Measurements from ENCODE around the gene TPH1.

TPH1 gene

GRCh38 chr11:18046116-18046777 is at the start of gene TPH1:
Gene TPH1, minus strand, starts transcription at chr11:18046269. Its CDS starts 5,507 bp downstream, at chr11:18040762.
- DNase-seq = peak; percentile 45

GRCh38 chr11:18093959-18094358 is 47.9 kb upstream of the TPH1 start:
- DNase-seq = no peak

GRCh38 chr11:18091731-18092130 is 45.7 kb upstream of the TPH1 start:
- DNase-seq = no peak

GRCh38 chr11:18088966-18089365 is 42.9 kb upstream of the TPH1 start:
- no peak for DNase-seq

- no peak for DNase-seq
Measured at GRCh38 chr11:18088366-18088765, 42.3 kb upstream of the TPH1 start.

- DNase-seq = no peak
Measured at GRCh38 chr11:18081551-18081950, 35.5 kb upstream of the TPH1 start.

- no peak for DNase-seq
Measured at GRCh38 chr11:18080451-18080850, 34.4 kb upstream of the TPH1 start.

- no peak for DNase-seq
Measured at GRCh38 chr11:18078909-18079308, 32.8 kb upstream of the TPH1 start.

GRCh38 chr11:18075444-18075843 is 29.4 kb upstream of the TPH1 start:
- DNase-seq = no peak

GRCh38 chr11:18071098-18071705 is 25.1 kb upstream of the TPH1 start:
- no peak for DNase-seq

- DNase-seq = no peak
Measured at GRCh38 chr11:18067372-18067771, 21.3 kb upstream of the TPH1 start.

GRCh38 chr11:18066626-18067025 is 20.6 kb upstream of the TPH1 start:
- no peak for DNase-seq

- no peak for DNase-seq
Measured at GRCh38 chr11:18065572-18065971, 19.5 kb upstream of the TPH1 start.

GRCh38 chr11:18064450-18065054 is 18.5 kb upstream of the TPH1 start:
- no peak for DNase-seq

- DNase-seq = no peak
Measured at GRCh38 chr11:18063862-18064434, 17.9 kb upstream of the TPH1 start.

- DNase-seq = no peak
Measured at GRCh38 chr11:18063125-18063524, 17.1 kb upstream of the TPH1 start.

- DNase-seq = no peak
Measured at GRCh38 chr11:18061351-18061750, 15.3 kb upstream of the TPH1 start.

- no peak for DNase-seq
Measured at GRCh38 chr11:18056561-18057181, 10.6 kb upstream of the TPH1 start.

GRCh38 chr11:18054511-18055103 is 8.5 kb upstream of the TPH1 start:
- DNase-seq = no peak

- no peak for DNase-seq
Measured at GRCh38 chr11:18050848-18051247, 4.8 kb upstream of the TPH1 start.

- DNase-seq = no peak
Measured at GRCh38 chr11:18036456-18036855, 9.6 kb downstream of the TPH1 start.

- DNase-seq = no peak
Measured at GRCh38 chr11:18027475-18027874, 18.6 kb downstream of the TPH1 start.

- no peak for DNase-seq
Measured at GRCh38 chr11:18022419-18022818, 23.6 kb downstream of the TPH1 start.
